Measurements from ENCODE around the gene TXNRD3.

Gene TXNRD3

GRCh38 chr3:126649556-126650092 lies 5.3 kb downstream of the TXNRD3 start:
- Histone ChIP-seq H3K9me2 (replicated peaks; ENCODE audit: low read depth, low read length) (no peaks in the 10 kb centered on the region), H2AFZ (ENCODE audit: low read length) (no peak overlapping the region), H3F3A (ENCODE audit: low read depth) (no peaks in the 10 kb centered on the region), H3K79me2 (ENCODE audit: insufficient read depth, low read length) (peaks cover 44% of the 10 kb centered on the region), H3K9ac (ENCODE audit: low read depth, low read length, poor library complexity, severe bottlenecking) (no peak overlapping the region), H3K4me3 (ENCODE audit: low read length, poor library complexity, severe bottlenecking) (no peak overlapping the region), H3K9me3 (ENCODE audit: insufficient read depth, low read depth, low read length) (peaks cover 4% of the 10 kb centered on the region; the same call in 1 of the 2 replicates), H3K36me3 (ENCODE audit: insufficient read depth, low read length) (0 out of 2 replicates have a peak, but pooled peaks cover 4% of the 10 kb centered on the region), H3K4me1 (ENCODE audit: insufficient read depth, low read length, poor library complexity, severe bottlenecking) (peaks cover 30% of the 10 kb centered on the region), H3K4me2 (ENCODE audit: low read depth, low read length, poor library complexity, severe bottlenecking) (no peak overlapping the region), H4K20me1 (ENCODE audit: insufficient read depth, low read length, poor library complexity, severe bottlenecking) (no peaks in the 10 kb centered on the region), H3K27me3 (ENCODE audit: insufficient read depth, low read length, poor library complexity, severe bottlenecking) (no peaks in the 10 kb centered on the region)
- TF ChIP-seq CTCF (conservative IDR thresholded peaks at IDR 0.05; ENCODE audit: low read length) (no peak), EZH2phosphoT487 (IDR thresholded peaks at IDR 0.05; ENCODE audit: borderline replicate concordance) (no peak)

GRCh38 chr3:126646674-126647073 lies 8.2 kb downstream of the TXNRD3 start:
- H3K4me2 ChIP-seq (ENCODE audit: low read depth, low read length, poor library complexity, severe bottlenecking): no peak overlapping the region
- no peaks in the 10 kb centered on the region for H3K9me2 ChIP-seq (replicated peaks; ENCODE audit: low read depth, low read length)
- no peak overlapping the region for H2AFZ ChIP-seq (ENCODE audit: low read length)
- no peaks in the 10 kb centered on the region for H4K20me1 ChIP-seq (ENCODE audit: insufficient read depth, low read length, poor library complexity, severe bottlenecking)
- peaks cover 22% of the 10 kb centered on the region for H3K36me3 ChIP-seq (ENCODE audit: insufficient read depth, low read length)
- H3K27me3 ChIP-seq (ENCODE audit: insufficient read depth, low read length, poor library complexity, severe bottlenecking): no peaks in the 10 kb centered on the region
- no peaks in the 10 kb centered on the region for H3F3A ChIP-seq (ENCODE audit: low read depth)
- H3K79me2 ChIP-seq (ENCODE audit: insufficient read depth, low read length): peaks cover 14% of the 10 kb centered on the region; the same call in 1 of the 2 replicates
- peaks cover 8% of the 10 kb centered on the region for H3K4me1 ChIP-seq (ENCODE audit: insufficient read depth, low read length, poor library complexity, severe bottlenecking)
- no peak overlapping the region for H3K9ac ChIP-seq (ENCODE audit: low read depth, low read length, poor library complexity, severe bottlenecking)
- no peak overlapping the region for H3K4me3 ChIP-seq (ENCODE audit: low read length, poor library complexity, severe bottlenecking)
- H3K9me3 ChIP-seq (ENCODE audit: insufficient read depth, low read depth, low read length): peaks cover 4% of the 10 kb centered on the region; the same call in 1 of the 2 replicates
- TF ChIP-seq CTCF (conservative IDR thresholded peaks at IDR 0.05; ENCODE audit: low read length): no peak
- TF ChIP-seq EZH2phosphoT487 (IDR thresholded peaks at IDR 0.05; ENCODE audit: borderline replicate concordance): no peak

- TF ChIP-seq CTCF (conservative IDR thresholded peaks at IDR 0.05; ENCODE audit: low read length) (no peak), EZH2phosphoT487 (IDR thresholded peaks at IDR 0.05; ENCODE audit: borderline replicate concordance) (no peak)
- peaks cover 34% of the 10 kb centered on the region for H3K36me3 ChIP-seq (ENCODE audit: insufficient read depth, low read length)
Measured at GRCh38 chr3:126644615-126645014, 10.3 kb downstream of the TXNRD3 start.

More at GRCh38 chr3:126644615-126645014, 10.3 kb downstream of the TXNRD3 start:
- peaks cover 4% of the 10 kb centered on the region; the same call in 1 of the 2 replicates for H3K79me2 ChIP-seq (ENCODE audit: insufficient read depth, low read length)
- H3K4me3 ChIP-seq (ENCODE audit: low read length, poor library complexity, severe bottlenecking): no peak overlapping the region
- H3K9me3 ChIP-seq (ENCODE audit: insufficient read depth, low read depth, low read length): peaks cover 4% of the 10 kb centered on the region; the same call in 1 of the 2 replicates
- no peaks in the 10 kb centered on the region for H3F3A ChIP-seq (ENCODE audit: low read depth)
- peaks cover 12% of the 10 kb centered on the region for H3K4me1 ChIP-seq (ENCODE audit: insufficient read depth, low read length, poor library complexity, severe bottlenecking)
- no peak overlapping the region for H2AFZ ChIP-seq (ENCODE audit: low read length)
- no peak overlapping the region for H3K9ac ChIP-seq (ENCODE audit: low read depth, low read length, poor library complexity, severe bottlenecking)
- no peaks in the 10 kb centered on the region for H4K20me1 ChIP-seq (ENCODE audit: insufficient read depth, low read length, poor library complexity, severe bottlenecking)
- no peaks in the 10 kb centered on the region for H3K9me2 ChIP-seq (replicated peaks; ENCODE audit: low read depth, low read length)
- no peak overlapping the region for H3K4me2 ChIP-seq (ENCODE audit: low read depth, low read length, poor library complexity, severe bottlenecking)
- H3K27me3 ChIP-seq (ENCODE audit: insufficient read depth, low read length, poor library complexity, severe bottlenecking): no peaks in the 10 kb centered on the region
